Stimulated activated CD4-positive, alpha-beta T cell treated with anti-CD3 and anti-CD28 coated beads, Interleukin-1b, Interleukin-23, amount 100 ng/mL, for 4 hours (primary cell): ENCODE data around the gene ARMH1.
A peak's percentile ranks its signal among the peaks of the same experiment; 100 is the strongest.
"Not testable (repeated sequence)": the region's sequence is repeated elsewhere in the genome, so short reads cannot be mapped to it uniquely, and the experiment has no call there.

Experiments used
- DNase-seq, 2 donors: peaks; one replicate each; pipeline ENCODE4 v3.0.0-alpha.2; 2020; ENCODE audit warnings: low read depth in 2 of 2

The ARMH1 gene

DNA sequence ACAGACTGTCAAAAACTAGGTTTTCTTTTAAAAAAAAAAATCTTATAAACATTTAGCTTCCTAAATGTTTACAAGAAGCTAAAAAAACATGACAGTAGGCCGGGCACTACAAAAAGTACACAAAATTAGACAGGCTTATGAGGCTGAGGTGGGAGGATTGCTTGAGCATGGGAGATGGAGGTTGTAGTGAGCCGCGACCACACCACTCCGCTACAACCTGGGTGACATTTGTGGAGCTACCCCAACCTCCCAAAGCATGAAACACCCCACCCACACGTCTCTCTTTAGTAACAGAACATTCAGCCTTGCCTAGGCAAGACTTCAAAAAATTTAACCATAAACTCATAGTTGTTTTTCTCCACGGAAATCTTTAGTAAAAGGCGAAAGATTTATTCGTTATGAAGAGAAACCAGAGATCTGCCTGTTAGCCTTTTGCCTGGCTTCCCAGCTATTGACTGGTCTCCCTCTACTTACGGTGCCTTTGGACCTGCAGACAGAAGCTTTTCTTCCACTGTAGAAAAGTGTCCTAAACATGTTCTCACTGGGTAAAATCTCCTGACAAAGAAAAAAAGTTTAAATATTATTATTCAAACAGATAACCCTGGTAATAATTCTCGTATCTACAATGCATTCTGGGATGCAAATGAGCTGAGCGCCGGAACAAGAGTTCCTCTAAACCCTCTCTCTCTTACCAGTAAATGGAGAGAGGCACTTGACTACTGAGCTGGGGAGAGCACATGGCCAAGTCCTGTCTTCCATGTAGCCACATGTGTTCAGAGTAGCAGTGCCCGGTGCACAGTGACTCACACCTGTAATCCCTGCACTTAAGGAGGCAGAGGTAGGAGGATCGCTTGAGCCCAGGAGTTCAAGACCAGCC, 47.2 kb downstream of the ARMH1 start:
- peak; percentile 55 to 60 for DNase-seq

DNA sequence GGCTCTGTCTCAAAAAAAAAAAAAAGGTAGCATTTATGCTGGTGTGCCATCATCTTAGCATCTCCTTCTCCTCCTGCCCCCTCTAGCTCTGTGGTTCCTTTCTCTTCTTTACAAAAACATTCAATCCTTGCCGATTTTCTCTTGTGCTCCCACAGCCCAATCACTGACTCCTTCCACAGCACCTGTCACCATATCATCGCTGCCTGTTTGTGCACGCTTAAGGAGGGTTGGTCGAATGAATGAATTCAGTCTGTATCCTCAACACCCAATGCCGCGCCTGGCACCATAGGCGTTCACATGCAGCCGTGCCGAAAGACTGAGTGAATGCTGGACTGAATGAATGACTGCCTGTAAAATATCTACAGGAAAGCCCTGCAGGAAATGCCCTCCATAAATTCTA, 48.5 kb downstream of the ARMH1 start:
- DNase-seq = no peak

DNA sequence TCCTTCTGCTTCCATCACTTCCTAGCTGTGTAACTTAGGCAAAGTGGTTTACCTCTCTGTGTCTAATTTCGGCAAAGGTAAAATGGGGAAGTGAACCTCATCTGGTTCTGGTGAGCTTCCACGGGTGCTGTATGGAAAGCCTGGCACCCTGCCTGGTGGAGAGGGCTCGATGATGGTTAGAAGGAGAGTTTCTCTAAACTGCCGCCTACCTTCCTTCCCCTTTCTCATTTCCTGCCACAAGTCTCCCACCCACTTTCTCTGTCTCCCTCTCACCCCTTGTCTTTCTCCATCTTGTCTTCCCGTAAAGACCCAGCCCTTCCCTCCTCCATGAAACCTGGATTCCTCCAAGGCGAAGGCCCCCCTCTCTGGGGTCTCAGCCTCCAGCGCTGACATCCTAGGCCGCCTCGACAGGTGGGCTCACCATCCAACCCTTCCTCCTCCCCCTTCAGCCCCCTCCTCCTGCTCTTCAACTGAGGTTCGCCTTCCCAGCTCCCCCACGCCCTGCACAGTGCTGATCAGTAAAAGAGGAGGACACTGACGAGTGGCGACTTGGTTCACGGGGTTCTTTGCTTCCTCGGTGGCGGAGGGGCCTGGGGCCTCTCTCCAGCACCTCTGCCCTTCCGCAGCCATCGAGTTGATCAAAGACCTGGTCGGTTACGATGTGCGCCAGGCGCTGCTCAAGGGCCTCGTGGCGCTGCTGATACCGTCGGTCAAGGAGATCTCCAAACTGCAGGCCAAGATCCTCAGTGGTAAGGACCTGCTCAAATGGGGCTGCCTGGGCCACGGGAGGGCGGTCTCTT, 49.2 kb downstream of the ARMH1 start:
- DNase-seq = peak; percentile 37 to 44

DNA sequence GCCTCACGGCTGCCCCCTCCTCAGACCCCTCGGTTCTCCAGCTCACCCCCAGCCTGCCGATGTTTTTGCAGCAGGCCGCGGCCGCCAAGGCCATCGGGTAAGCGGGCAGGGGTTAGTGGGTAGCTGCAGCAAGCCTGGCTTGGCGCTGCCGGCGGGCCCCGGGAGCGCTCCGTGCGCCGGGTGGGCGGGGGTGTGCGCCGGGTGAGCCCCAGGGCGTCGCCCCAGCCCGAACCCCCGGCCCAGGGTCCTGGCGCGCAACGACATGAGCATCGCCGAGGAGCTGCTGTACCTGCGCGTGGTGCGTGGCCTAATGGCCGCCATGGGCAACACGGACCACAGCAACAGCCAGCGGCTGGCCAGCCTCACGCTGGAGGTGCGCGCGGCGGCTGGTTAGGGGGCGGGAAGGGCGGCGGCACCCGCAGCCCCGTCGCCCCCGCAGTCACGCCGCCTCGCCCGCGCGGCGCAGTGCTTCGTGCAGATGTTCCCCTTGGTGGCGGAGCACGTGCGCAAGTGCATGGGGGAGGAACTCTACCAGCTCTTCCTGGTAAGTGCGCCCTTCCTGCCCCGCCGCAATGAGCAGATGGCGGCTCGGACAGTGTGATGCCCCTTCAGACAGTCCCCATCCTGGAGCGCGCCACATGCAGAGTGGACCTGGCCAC, 49.9 kb downstream of the ARMH1 start:
- DNase-seq = no peak

DNA sequence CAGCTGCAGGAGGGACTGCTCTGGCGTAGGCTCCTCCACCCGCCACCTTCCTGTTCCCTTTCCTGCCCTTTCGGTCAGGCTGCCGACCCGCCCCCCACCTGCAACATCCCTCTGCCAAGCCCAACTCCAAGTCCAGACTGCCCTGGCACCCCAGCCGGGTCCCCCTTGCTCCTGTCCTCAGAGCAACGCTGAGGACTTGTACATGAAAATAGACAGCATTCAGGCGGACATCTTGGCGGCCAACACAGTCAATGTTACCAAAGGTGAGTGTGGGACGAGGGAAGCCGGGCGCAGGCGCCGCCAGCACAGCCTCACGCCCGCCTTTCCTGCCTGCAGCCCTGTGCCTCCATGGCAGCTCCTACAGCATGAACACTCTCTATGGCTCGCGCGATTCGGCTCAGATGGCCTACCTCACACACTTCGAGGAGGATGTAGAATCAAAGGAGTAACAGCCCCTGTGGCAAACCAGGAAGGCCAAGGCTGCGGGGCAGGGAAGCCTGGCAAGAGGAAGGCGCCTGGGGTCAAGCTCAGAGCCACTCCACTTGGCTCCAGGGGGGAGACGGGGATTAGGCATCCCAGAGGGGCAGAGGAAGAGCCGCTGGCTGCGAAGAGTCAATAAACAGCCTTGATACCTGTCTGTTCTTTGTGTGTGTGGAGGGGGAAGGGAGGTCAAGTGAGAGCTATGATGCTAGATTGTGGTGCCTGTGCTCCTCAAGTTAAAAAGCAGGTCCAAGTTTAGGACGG, 50.6 kb downstream of the ARMH1 start:
- DNase-seq = no peak

DNA sequence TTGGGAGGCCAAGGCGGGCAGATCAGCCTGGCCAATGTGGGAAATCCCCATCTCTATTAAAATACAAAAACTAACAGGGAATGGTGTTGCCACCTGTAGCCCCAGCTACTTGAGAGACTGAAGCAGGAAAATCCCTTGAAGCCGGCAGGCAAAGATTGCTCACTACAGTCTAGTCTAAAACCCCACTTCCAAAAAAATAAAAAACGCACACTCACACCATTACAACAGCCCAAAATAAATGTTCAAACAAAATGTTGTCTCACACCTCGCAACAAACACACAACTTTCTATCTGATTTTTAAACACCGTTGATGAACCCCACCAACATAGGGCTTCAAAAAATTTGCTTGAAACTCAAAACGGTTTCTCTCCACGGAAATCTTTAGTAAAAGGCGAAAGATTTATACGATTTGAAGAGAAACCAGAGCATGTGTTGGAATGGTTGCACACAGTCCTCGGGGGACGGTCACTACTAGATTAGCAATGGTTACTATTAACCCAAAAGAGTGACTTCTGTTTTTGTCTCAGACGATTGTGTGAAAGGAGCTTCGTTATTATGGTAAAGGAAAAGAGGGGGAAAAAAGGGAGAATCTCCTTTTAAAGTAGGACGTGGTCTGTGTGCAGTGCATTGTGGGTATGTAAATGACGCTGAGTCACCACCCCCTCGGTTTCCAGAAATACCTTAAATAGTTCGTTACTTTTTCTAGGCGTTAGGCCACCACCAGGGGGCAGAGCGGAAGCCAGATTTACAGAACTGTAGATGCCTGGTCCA, 56.4 kb downstream of the ARMH1 start, which contains the start of gene RNU5D-1:
TSS of gene RNU5D-1 (minus strand) at position 430 of the 772 bp plus-strand sequence.
- peak; percentile 92 to 96 for DNase-seq

DNA sequence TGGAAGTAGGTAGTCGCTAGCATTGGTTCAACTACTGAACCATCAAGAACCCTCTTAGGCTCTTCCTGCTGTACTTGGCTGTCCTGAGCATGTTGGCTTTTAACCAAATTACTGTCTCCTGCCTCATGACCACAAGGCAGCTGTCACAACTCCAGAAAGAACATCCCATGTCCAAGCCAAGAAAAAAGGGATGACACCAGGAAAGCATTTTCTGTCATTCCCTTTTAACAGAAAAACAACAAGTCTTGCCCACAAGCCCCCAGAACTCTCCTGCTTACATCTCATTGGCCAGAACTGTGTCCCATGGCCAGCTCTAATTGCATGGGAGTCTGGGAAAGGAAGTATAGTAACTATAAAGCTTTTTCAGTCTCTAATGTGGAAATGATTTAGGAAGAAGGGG, 58.9 kb downstream of the ARMH1 start:
- no peak for DNase-seq

DNA sequence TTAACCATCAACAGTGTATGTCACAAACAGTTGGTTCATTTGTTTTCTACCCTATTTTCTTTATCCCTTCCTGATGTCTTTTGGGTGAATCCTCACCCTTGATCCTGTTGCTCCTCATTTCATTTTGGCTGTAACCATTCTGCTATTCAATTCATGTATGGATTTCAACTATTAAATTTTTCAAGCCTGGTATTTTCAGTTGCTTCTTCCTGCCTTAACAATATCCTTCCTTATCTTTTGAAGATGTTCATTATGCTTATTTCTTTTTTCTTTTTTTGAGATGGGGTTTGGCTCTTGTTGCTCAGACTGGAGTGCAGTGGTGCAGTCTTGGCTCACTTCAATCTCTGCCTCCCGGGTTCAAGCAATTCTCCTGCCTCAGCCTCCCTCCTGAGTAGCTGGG, 59.3 kb downstream of the ARMH1 start:
- DNase-seq = no peak

DNA sequence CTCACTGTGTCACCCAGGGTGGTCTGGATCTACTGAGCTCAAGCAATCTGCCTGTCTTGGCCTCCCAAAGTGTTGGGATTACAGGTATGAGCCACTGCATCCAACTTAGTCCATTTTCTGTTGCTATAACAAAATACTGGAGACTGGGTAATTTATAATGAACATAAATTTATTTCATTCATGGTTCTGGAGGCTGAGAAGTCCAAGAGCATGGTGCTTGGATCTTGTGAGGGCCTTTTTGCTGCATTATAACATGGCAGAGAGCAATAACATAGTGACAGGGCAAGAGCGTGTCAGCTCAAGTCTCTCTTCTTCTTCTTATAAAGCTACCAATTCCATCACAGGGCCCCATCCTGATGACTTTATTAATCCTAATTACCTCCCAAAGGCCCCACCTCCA, 61.5 kb downstream of the ARMH1 start:
- no peak for DNase-seq

DNA sequence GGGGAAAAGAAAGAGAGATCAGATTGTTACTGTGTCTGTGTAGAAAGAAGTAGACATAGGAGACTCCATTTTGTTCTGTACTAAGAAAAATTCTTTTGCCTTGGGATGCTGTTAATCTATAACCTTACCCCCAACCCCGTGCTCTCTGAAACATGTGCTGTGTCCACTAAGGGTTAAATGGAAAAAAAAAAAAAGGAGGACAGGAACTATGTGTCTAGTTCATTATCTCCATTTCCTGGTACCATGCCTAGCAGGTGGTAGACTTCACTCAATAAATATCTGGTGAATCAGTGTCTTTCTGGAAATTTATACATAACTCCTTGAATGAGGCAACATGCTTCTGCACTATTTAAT, 64.4 kb downstream of the ARMH1 start:
- DNase-seq = not testable (repeated sequence)

DNA sequence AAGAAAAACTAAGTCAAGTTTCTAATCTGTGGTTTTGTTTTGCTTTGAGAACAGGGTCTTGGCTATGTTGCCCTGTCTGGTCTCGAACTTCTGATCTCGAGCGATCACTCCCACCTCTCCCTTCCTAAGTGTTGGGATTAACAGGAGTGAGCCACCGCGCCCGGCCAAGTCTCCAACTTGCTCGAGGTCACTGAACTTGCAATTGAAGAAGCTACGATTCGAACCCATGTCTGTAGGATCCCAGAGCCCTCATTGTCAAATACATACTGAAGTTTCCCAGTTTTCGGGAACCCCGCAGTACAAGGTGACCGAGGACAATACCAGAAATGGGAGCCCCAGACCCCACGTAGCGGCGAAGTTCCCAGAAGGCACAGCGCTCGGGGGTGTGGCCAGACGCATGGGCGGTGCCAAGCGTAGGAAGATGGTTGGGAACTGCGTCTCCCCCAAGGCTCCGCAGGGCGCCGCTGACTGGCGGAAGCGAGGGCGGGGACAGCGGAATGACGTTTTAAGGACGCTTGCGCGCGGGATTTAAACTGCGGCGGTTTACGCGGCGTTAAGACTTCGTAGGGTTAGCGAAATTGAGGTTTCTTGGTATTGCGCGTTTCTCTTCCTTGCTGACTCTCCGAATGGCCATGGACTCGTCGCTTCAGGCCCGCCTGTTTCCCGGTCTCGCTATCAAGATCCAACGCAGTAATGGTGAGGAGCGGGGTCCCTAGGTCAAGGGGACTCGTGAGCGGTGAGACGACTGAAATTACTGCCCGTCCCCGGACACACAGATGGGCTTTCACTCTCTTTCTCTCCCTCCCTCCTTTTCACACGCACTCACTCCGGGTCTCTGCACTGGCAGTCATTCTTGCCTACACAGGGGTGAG, 65.0 kb downstream of the ARMH1 start, which contains the start of gene KIF2C:
TSS of gene KIF2C (plus strand) at position 531 of the 872 bp plus-strand sequence. CDS start at position 627, 96 bp downstream.
- DNase-seq = peak; percentile 95 to 96

DNA sequence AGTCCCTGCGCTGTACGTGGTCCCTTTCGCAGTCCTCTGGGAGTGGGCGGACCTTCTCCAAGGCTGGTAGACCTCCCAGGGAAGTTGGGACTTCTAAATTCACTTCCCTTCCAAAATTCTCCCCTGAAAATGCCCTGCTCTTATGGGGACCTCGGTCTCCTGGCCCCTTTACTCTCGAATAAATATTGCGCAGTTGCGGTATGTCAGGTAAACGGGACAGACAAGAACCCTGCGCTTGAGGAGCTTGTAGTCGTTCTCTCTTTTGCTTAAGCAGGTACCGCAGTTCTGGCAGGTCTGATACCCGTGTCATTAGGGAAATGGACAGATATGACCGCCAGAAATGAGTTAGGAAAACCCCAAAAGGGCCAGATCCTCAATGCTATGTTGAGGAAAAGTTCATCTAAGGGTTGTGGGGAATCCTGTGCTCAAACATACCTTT, 65.7 kb downstream of the ARMH1 start:
- no peak for DNase-seq

DNA sequence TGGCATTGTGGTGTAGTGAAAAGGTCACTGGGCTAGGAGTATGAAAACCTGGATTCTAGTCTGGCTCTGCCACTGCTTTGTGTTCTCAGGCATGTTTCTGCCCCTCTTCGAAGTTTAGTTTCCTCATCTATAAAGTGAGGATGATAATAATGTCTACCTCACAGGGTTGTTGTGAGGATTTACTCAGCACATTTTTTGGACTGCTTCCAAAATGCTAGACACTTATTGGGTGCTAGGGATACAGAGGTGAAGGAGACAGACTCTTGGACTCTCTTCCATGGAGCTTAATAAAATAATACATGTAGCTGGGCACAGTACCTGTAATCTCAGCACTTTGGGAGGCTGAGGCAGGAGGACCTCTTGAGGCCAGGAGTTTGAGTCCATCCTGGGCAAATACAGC, 68.7 kb downstream of the ARMH1 start:
- no peak for DNase-seq

DNA sequence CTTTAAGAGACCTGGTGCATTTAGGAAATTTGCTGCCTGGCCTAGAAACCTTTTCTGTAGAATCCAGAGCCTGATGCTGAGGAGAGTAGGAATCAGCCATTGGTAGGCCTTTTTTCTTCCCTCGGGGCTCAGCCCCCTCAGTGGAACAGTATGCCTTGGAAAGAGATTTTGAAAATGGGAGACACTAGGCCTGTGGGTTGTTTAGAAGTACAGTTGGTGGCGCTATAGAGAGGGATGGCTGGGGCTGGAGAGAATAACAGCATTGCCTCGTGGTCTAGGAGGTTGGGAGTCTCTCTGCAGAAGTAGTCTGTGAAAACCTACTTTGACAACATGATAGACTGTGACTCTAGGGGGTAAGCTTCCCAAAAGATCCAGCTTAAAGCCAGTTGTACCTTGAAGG, 73.4 kb downstream of the ARMH1 start:
- no peak for DNase-seq

DNA sequence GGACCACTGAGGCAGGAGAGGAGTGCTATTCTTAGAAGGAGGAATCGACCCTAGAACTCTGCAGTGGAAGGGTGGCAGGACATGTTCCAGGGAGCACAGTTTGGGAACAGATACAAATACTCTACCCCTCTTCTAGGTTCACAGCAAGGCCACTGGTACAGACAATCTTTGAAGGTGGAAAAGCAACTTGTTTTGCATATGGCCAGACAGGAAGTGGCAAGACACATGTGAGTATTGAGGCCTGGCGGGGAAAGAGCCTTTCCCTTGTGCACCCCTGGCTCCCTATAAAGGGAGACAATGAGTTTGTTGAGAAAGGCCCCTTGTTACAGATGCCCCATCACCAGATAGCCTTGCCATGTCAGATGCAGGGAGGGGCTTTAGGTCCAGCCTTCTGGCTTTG, 82.9 kb downstream of the ARMH1 start:
- DNase-seq = no peak

DNA sequence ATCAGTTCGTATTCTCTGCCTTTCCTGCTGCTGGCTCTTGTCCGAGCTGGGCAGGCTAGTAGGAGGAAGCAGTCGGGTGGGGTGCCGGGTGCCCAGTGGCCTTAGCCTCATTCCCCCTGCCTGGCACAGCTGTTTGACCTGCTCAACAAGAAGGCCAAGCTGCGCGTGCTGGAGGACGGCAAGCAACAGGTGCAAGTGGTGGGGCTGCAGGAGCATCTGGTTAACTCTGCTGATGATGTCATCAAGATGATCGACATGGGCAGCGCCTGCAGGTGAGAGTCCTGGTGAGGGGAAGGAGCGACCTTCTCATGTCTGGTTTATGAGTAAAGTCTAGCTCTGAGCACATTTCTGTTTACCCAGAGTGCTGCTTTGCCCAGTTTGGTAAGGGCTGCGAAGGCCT, 84.6 kb downstream of the ARMH1 start:
- no peak for DNase-seq

DNA sequence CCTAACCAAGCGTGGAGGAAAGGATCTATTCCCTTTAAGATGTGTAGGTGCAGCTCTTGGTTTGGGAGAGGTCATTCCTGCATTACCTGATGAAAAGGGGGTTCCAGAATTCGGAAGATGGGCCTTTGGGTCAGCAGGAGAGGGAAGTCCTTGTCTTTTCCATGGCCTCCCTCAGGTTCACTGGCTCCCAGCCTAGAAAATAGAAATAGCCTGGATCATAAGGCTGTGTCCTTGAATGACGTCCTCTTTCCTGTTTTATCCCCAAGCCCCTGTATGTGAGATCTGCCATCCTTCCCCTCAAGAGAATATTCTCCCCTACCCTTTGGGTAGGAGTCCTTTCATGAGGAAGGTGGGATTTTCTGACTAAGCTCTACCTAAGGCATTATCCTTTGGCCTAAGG, 86.4 kb downstream of the ARMH1 start:
- no peak for DNase-seq

DNA sequence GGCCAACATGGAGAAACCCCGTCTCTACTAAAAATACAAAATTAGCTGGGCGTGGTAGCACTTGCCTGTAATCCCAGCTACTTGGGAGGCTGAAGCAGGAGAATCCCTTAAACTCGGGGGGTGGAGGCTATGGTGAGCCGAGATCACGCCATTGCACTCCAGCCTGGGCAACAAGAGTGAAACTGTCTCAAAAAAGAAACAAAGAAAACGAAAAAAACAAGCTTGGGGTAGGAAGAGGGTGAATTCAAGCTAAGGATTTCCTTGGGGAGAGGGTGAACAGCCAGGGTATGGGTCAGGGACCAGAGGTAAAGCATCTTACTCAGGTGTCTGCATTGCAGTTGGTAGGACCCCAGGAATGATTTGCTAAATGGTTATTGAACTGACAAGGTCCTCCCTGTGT, 91.9 kb downstream of the ARMH1 start:
- not testable (repeated sequence) for DNase-seq
